ENCODE data around the gene SFR1.

The SFR1 gene

GRCh38 chr10:104101902-104102301, 20.1 kb upstream of the SFR1 start:
- H3K9me3 ChIP-seq (ENCODE audit: control insufficient read depth in 5 of 5, low read length in 5 of 5) = peaks cover 0 to 5% (median 0%) of the 10 kb centered on the region in 5 donors
- no peak overlapping the region for H3K27ac ChIP-seq (ENCODE audit: low read depth, low read length)
- no peaks in the 10 kb centered on the region for H3K27me3 ChIP-seq (ENCODE audit: control insufficient read depth in 5 of 5, insufficient read depth in 4 of 5, low read length in 5 of 5)

GRCh38 chr10:104103956-104104355, 18.0 kb upstream of the SFR1 start:
- Histone ChIP-seq H3K9me3 (ENCODE audit: control insufficient read depth in 5 of 5, low read length in 5 of 5) (no peaks in the 10 kb centered on the region), H3K4me1 (ENCODE audit: control insufficient read depth in 5 of 5, insufficient read depth in 5 of 5, low read length in 5 of 5) (no peaks in the 10 kb centered on the region), H3K27me3 (ENCODE audit: control insufficient read depth in 5 of 5, insufficient read depth in 4 of 5, low read length in 5 of 5) (no peaks in the 10 kb centered on the region), H3K27ac (ENCODE audit: low read depth, low read length) (no peak overlapping the region), H3K36me3 (ENCODE audit: control insufficient read depth in 5 of 5, insufficient read depth in 5 of 5, low read length in 5 of 5) (no peaks in the 10 kb centered on the region), H3K9ac (ENCODE audit: low read length in 5 of 5) (no peak overlapping the region), H3K4me3 (ENCODE audit: low read depth in 1 of 5, low read length in 5 of 5) (no peak overlapping the region)

More at GRCh38 chr10:104101902-104102301, 20.1 kb upstream of the SFR1 start:
- Histone ChIP-seq H3K36me3 (ENCODE audit: control insufficient read depth in 5 of 5, insufficient read depth in 5 of 5, low read length in 5 of 5) (no peaks in the 10 kb centered on the region), H3K4me1 (ENCODE audit: control insufficient read depth in 5 of 5, insufficient read depth in 5 of 5, low read length in 5 of 5) (no peaks in the 10 kb centered on the region), H3K4me3 (ENCODE audit: low read depth in 1 of 5, low read length in 5 of 5) (no peak overlapping the region), H3K9ac (ENCODE audit: low read length in 5 of 5) (no peak overlapping the region)

GRCh38 chr10:104104418-104104817, 17.6 kb upstream of the SFR1 start:
- Histone ChIP-seq H3K9me3 (ENCODE audit: control insufficient read depth in 5 of 5, low read length in 5 of 5) (no peaks in the 10 kb centered on the region), H3K36me3 (ENCODE audit: control insufficient read depth in 5 of 5, insufficient read depth in 5 of 5, low read length in 5 of 5) (no peaks in the 10 kb centered on the region), H3K27ac (ENCODE audit: low read depth, low read length) (no peak overlapping the region), H3K9ac (ENCODE audit: low read length in 5 of 5) (no peak overlapping the region), H3K4me3 (ENCODE audit: low read depth in 1 of 5, low read length in 5 of 5) (no peak overlapping the region), H3K4me1 (ENCODE audit: control insufficient read depth in 5 of 5, insufficient read depth in 5 of 5, low read length in 5 of 5) (no peaks in the 10 kb centered on the region), H3K27me3 (ENCODE audit: control insufficient read depth in 5 of 5, insufficient read depth in 4 of 5, low read length in 5 of 5) (no peaks in the 10 kb centered on the region)

- Histone ChIP-seq H3K4me1 (ENCODE audit: control insufficient read depth in 5 of 5, insufficient read depth in 5 of 5, low read length in 5 of 5) (no peaks in the 10 kb centered on the region), H3K27me3 (ENCODE audit: control insufficient read depth in 5 of 5, insufficient read depth in 4 of 5, low read length in 5 of 5) (no peaks in the 10 kb centered on the region), H3K27ac (ENCODE audit: low read depth, low read length) (no peak overlapping the region), H3K9ac (ENCODE audit: low read length in 5 of 5) (no peak overlapping the region), H3K4me3 (ENCODE audit: low read depth in 1 of 5, low read length in 5 of 5) (no peak overlapping the region), H3K9me3 (ENCODE audit: control insufficient read depth in 5 of 5, low read length in 5 of 5) (no peaks in the 10 kb centered on the region), H3K36me3 (ENCODE audit: control insufficient read depth in 5 of 5, insufficient read depth in 5 of 5, low read length in 5 of 5) (no peaks in the 10 kb centered on the region)
These were observed 17.0 kb upstream of the SFR1 start for GRCh38 chr10:104104926-104105325.

- Histone ChIP-seq H3K27me3 (ENCODE audit: control insufficient read depth in 5 of 5, insufficient read depth in 4 of 5, low read length in 5 of 5) (peaks cover 0 to 3% (median 0%) of the 10 kb centered on the region in 5 donors), H3K36me3 (ENCODE audit: control insufficient read depth in 5 of 5, insufficient read depth in 5 of 5, low read length in 5 of 5) (no peaks in the 10 kb centered on the region), H3K4me1 (ENCODE audit: control insufficient read depth in 5 of 5, insufficient read depth in 5 of 5, low read length in 5 of 5) (no peaks in the 10 kb centered on the region), H3K9me3 (ENCODE audit: control insufficient read depth in 5 of 5, low read length in 5 of 5) (no peaks in the 10 kb centered on the region), H3K9ac (ENCODE audit: low read length in 5 of 5) (no peak overlapping the region), H3K4me3 (ENCODE audit: low read depth in 1 of 5, low read length in 5 of 5) (no peak overlapping the region), H3K27ac (ENCODE audit: low read depth, low read length) (no peak overlapping the region)
These were observed 11.9 kb upstream of the SFR1 start for GRCh38 chr10:104109908-104110662.

- Histone ChIP-seq H3K27ac (ENCODE audit: low read depth, low read length) (no peak overlapping the region), H3K9ac (ENCODE audit: low read length in 5 of 5) (no peak overlapping the region), H3K36me3 (ENCODE audit: control insufficient read depth in 5 of 5, insufficient read depth in 5 of 5, low read length in 5 of 5) (no peaks in the 10 kb centered on the region), H3K27me3 (ENCODE audit: control insufficient read depth in 5 of 5, insufficient read depth in 4 of 5, low read length in 5 of 5) (peaks cover 0 to 3% (median 0%) of the 10 kb centered on the region in 5 donors), H3K4me1 (ENCODE audit: control insufficient read depth in 5 of 5, insufficient read depth in 5 of 5, low read length in 5 of 5) (no peaks in the 10 kb centered on the region), H3K9me3 (ENCODE audit: control insufficient read depth in 5 of 5, low read length in 5 of 5) (no peaks in the 10 kb centered on the region), H3K4me3 (ENCODE audit: low read depth in 1 of 5, low read length in 5 of 5) (no peak overlapping the region)
These were observed 8.5 kb upstream of the SFR1 start for GRCh38 chr10:104113376-104113956.

GRCh38 chr10:104117839-104118323, 4.1 kb upstream of the SFR1 start:
- H3K4me3 ChIP-seq (ENCODE audit: low read depth in 1 of 5, low read length in 5 of 5) = no peak overlapping the region
- peaks cover 0 to 18% (median 12%) of the 10 kb centered on the region in 5 donors for H3K4me1 ChIP-seq (ENCODE audit: control insufficient read depth in 5 of 5, insufficient read depth in 5 of 5, low read length in 5 of 5)
- H3K36me3 ChIP-seq (ENCODE audit: control insufficient read depth in 5 of 5, insufficient read depth in 5 of 5, low read length in 5 of 5) = no peaks in the 10 kb centered on the region
- no peaks in the 10 kb centered on the region for H3K27me3 ChIP-seq (ENCODE audit: control insufficient read depth in 5 of 5, insufficient read depth in 4 of 5, low read length in 5 of 5)
- H3K9me3 ChIP-seq (ENCODE audit: control insufficient read depth in 5 of 5, low read length in 5 of 5) = no peaks in the 10 kb centered on the region
- no peak overlapping the region for H3K27ac ChIP-seq (ENCODE audit: low read depth, low read length)
- no peak overlapping the region for H3K9ac ChIP-seq (ENCODE audit: low read length in 5 of 5)

GRCh38 chr10:104119996-104120395, 2.0 kb upstream of the SFR1 start:
- Histone ChIP-seq H3K9me3 (ENCODE audit: control insufficient read depth in 5 of 5, low read length in 5 of 5) (no peaks in the 10 kb centered on the region), H3K27ac (ENCODE audit: low read depth, low read length) (peak overlapping the region; percentile 100), H3K4me3 (ENCODE audit: low read depth in 1 of 5, low read length in 5 of 5) (no peak overlapping the region), H3K9ac (ENCODE audit: low read length in 5 of 5) (no peak overlapping the region), H3K27me3 (ENCODE audit: control insufficient read depth in 5 of 5, insufficient read depth in 4 of 5, low read length in 5 of 5) (no peaks in the 10 kb centered on the region), H3K4me1 (ENCODE audit: control insufficient read depth in 5 of 5, insufficient read depth in 5 of 5, low read length in 5 of 5) (peaks cover 0 to 18% (median 12%) of the 10 kb centered on the region in 5 donors), H3K36me3 (ENCODE audit: control insufficient read depth in 5 of 5, insufficient read depth in 5 of 5, low read length in 5 of 5) (no peaks in the 10 kb centered on the region)

GRCh38 chr10:104120512-104120902, 1.5 kb upstream of the SFR1 start:
- Histone ChIP-seq H3K4me3 (ENCODE audit: low read depth in 1 of 5, low read length in 5 of 5) (peak overlapping the region; percentile 78 to 94 (median 88)), H3K27ac (ENCODE audit: low read depth, low read length) (peak overlapping the region; percentile 100), H3K9ac (ENCODE audit: low read length in 5 of 5) (peak overlapping the region; percentile 69 to 96 (median 94)), H3K9me3 (ENCODE audit: control insufficient read depth in 5 of 5, low read length in 5 of 5) (no peaks in the 10 kb centered on the region), H3K36me3 (ENCODE audit: control insufficient read depth in 5 of 5, insufficient read depth in 5 of 5, low read length in 5 of 5) (peaks cover 0 to 5% (median 0%) of the 10 kb centered on the region in 5 donors), H3K4me1 (ENCODE audit: control insufficient read depth in 5 of 5, insufficient read depth in 5 of 5, low read length in 5 of 5) (peaks cover 0 to 18% (median 12%) of the 10 kb centered on the region in 5 donors), H3K27me3 (ENCODE audit: control insufficient read depth in 5 of 5, insufficient read depth in 4 of 5, low read length in 5 of 5) (no peaks in the 10 kb centered on the region)

GRCh38 chr10:104120903-104121484, 977 bp upstream of the SFR1 start:
- Histone ChIP-seq H3K4me3 (ENCODE audit: low read depth in 1 of 5, low read length in 5 of 5) (peak overlapping the region; percentile 78 to 94 (median 88)), H3K9me3 (ENCODE audit: control insufficient read depth in 5 of 5, low read length in 5 of 5) (no peaks in the 10 kb centered on the region), H3K4me1 (ENCODE audit: control insufficient read depth in 5 of 5, insufficient read depth in 5 of 5, low read length in 5 of 5) (peaks cover 0 to 18% (median 12%) of the 10 kb centered on the region in 5 donors), H3K27me3 (ENCODE audit: control insufficient read depth in 5 of 5, insufficient read depth in 4 of 5, low read length in 5 of 5) (no peaks in the 10 kb centered on the region), H3K9ac (ENCODE audit: low read length in 5 of 5) (peak overlapping the region; percentile 91 to 96 (median 95)), H3K27ac (ENCODE audit: low read depth, low read length) (peak overlapping the region; percentile 100), H3K36me3 (ENCODE audit: control insufficient read depth in 5 of 5, insufficient read depth in 5 of 5, low read length in 5 of 5) (peaks cover 0 to 5% (median 0%) of the 10 kb centered on the region in 5 donors)
